Thyroid gland (tissue), 4 donors: Measurements from ENCODE around the gene ELMO1. TPM values are rescaled to one million over a fixed set of nuclear protein-coding genes. Genes with fewer than 3 reads are reported as not detected.

ENCODE experiments used
- DNase-seq, 2 donors: peaks; one replicate each; pipeline ENCODE4 v3.0.0-alpha.2; 2019
- H3K27ac ChIP-seq, 3 donors: fragments of 200-600 bp; sonication (generic); 1 replicate in 2 of 3; 2 replicates in 1 of 3; pipeline ENCODE4 v1.5.1; 2016 to 2019; ENCODE audit warnings: mild to moderate bottlenecking in 1 of 3, moderate library complexity in 1 of 3
- H3K27me3 ChIP-seq: fragments of 200-600 bp; sonication (generic); one replicate; pipeline ENCODE4 v1.5.1; 2019
- H3K36me3 ChIP-seq, 2 donors: fragments of 200-600 bp; sonication (generic); one replicate each; pipeline ENCODE4 v1.5.1; 2016 to 2019
- H3K4me1 ChIP-seq, 2 donors: fragments of 200-600 bp; sonication (generic); one replicate each; pipeline ENCODE4 v1.5.1; 2017 to 2019
- H3K4me3 ChIP-seq, 3 donors: fragments of 200-600 bp; sonication (generic); replicated peaks in 1 of 3; 1 replicate in 2 of 3; 2 replicates in 1 of 3; pipeline ENCODE4 v1.5.1; 2016; ENCODE audit warnings: mild to moderate bottlenecking in 1 of 3
- H3K9me3 ChIP-seq: fragments of 200-600 bp; sonication (generic); one replicate; pipeline ENCODE4 v1.5.1; 2017
- CTCF ChIP-seq, 6 experiments: fragments of 200-600 bp in 3 of 6; fragments of 450-650 bp in 3 of 6; sonication (generic) in 3 of 6; IDR thresholded peaks; one replicate each; pipeline ENCODE4 v1.5.1; 2016 to 2019; ENCODE audit warnings: antibody characterized with exemption in 6 of 6, mild to moderate bottlenecking in 2 of 6, inconsistent platforms in 1 of 6, moderate library complexity in 1 of 6
- POLR2A ChIP-seq, 2 donors: fragments of 450-650 bp; IDR thresholded peaks; one replicate each; pipeline ENCODE4 v1.6.1; 2017; ENCODE audit warnings: antibody characterized with exemption in 2 of 2, mild to moderate bottlenecking in 2 of 2, moderate library complexity in 1 of 2
- WGBS, 2 donors: methylation state at CpG; one replicate each; pipeline ENCODE4 v1.1.5; 2017; 5-methylcytosine and 5-hydroxymethylcytosine counted together
- intact Hi-C: fragments of 100-400 bp; cut with DNase I; formaldehyde crosslinking; loops from one replicate; pipeline ENCODE4 v1.15.1; 2023
- total RNA-seq, 4 donors: library from RNA; depleted of rRNA; stranded (reverse); fragments of >200 nt; gene quantifications; one replicate each; pipeline ENCODE4 v1.2.3, GENCODE V29; 2016

Gene ELMO1
- total RNA-seq, 4 donors from 2014 or later: 168 to 423 (median 312) TPM

- H3K4me1 ChIP-seq: peaks cover 52 to 72% of the 10 kb centered on the region in 2 donors
These were observed 13.4 kb downstream of the ELMO1 start for GRCh38 chr7:37435156-37435855.

GRCh38 chr7:37434529-37434928 is 14.1 kb downstream of the ELMO1 start:
- no peak for DNase-seq
- H3K9me3 ChIP-seq: no peaks in the 10 kb centered on the region
- TF ChIP-seq CTCF (IDR thresholded peaks at IDR 0.05) (no peak), POLR2A (IDR thresholded peaks at IDR 0.05) (no peak)
- H3K4me3 ChIP-seq: no peak overlapping the region
- no peaks in the 10 kb centered on the region for H3K27me3 ChIP-seq
- 80 to 82% methylated on average over 3 of the region's 3 CpGs for WGBS, 2 donors
- H3K4me1 ChIP-seq: peaks cover 52 to 72% of the 10 kb centered on the region in 2 donors
- intact Hi-C loops: no loop called here
- H3K27ac ChIP-seq: peak overlapping the region in 2 of 3 donors; percentile 34 to 57
- H3K36me3 ChIP-seq: no peaks in the 10 kb centered on the region

More at GRCh38 chr7:37435156-37435855, 13.4 kb downstream of the ELMO1 start:
- no peak overlapping the region for H3K4me3 ChIP-seq
- no peaks in the 10 kb centered on the region for H3K36me3 ChIP-seq
- intact Hi-C loops: no loop called here
- H3K27ac ChIP-seq: peak overlapping the region in 2 of 3 donors; percentile 34 to 57
- no peaks in the 10 kb centered on the region for H3K9me3 ChIP-seq
- TF ChIP-seq POLR2A (IDR thresholded peaks at IDR 0.05): no peak
- no peaks in the 10 kb centered on the region for H3K27me3 ChIP-seq
- DNase-seq: no peak
- 92 to 94% methylated on average over 6 of the region's 6 CpGs for WGBS, 2 donors

- H3K27me3 ChIP-seq: no peaks in the 10 kb centered on the region
- intact Hi-C loops: no loop called here
- peak overlapping the region in 2 of 3 donors; percentile 43 to 57 for H3K27ac ChIP-seq
- peak; percentile 20 to 33 for DNase-seq
- TF ChIP-seq CTCF (IDR thresholded peaks at IDR 0.05): peak in 2 of 6 experiments; percentile 24 to 27
- TF ChIP-seq POLR2A (IDR thresholded peaks at IDR 0.05): no peak
- H3K36me3 ChIP-seq: peaks cover 0 to 3% of the 10 kb centered on the region in 2 donors
- no peaks in the 10 kb centered on the region for H3K9me3 ChIP-seq
- 55 to 66% methylated on average over 3 of the region's 3 CpGs for WGBS, 2 donors
- H3K4me1 ChIP-seq: peaks cover 45 to 66% of the 10 kb centered on the region in 2 donors
- H3K4me3 ChIP-seq: no peak overlapping the region
These were observed 15.5 kb downstream of the ELMO1 start for GRCh38 chr7:37433166-37433565.

- Histone ChIP-seq H3K4me3 (no peak overlapping the region), H3K36me3 (peaks cover 0 to 3% of the 10 kb centered on the region in 2 donors), H3K27me3 (no peaks in the 10 kb centered on the region), H3K4me1 (peaks cover 42 to 63% of the 10 kb centered on the region in 2 donors), H3K9me3 (no peaks in the 10 kb centered on the region), H3K27ac (peak overlapping the region in 2 of 3 donors; percentile 43 to 57)
- no peak for DNase-seq
- 49 to 55% methylated on average over 8 of the region's 8 CpGs for WGBS, 2 donors
- TF ChIP-seq POLR2A (IDR thresholded peaks at IDR 0.05): no peak
- TF ChIP-seq CTCF (IDR thresholded peaks at IDR 0.05): no peak
- intact Hi-C loops: no loop called here
These were observed 16.3 kb downstream of the ELMO1 start for GRCh38 chr7:37432281-37432920.

- Histone ChIP-seq H3K9me3 (no peaks in the 10 kb centered on the region), H3K27me3 (no peaks in the 10 kb centered on the region), H3K4me1 (peaks cover 36 to 53% of the 10 kb centered on the region in 2 donors), H3K36me3 (peaks cover 0 to 3% of the 10 kb centered on the region in 2 donors), H3K4me3 (no peak overlapping the region), H3K27ac (no peak overlapping the region)
- intact Hi-C loops: no loop called here
- TF ChIP-seq POLR2A (IDR thresholded peaks at IDR 0.05): no peak
- TF ChIP-seq CTCF (IDR thresholded peaks at IDR 0.05): no peak
- no peak for DNase-seq
These were observed 17.3 kb downstream of the ELMO1 start for GRCh38 chr7:37431413-37431812.
